ENCODE results near the gene CORO6.

DNA sequence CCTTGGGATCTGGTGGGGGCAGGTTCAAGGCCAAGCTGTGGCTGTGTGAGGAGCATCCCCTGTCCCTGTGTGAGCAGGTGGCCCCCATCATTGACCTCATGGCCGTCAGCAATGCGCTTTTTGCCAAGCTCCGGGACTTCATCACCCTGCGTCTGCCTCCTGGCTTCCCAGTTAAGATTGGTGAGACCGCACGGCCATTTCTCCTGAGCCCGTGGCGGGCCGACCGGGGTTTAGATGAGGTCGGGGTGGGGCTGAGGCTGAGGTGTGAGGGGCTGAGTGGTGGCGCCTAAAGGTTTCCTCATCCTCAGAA, 10.7 kb downstream of the CORO6 start:
- TF ChIP-seq, protein P1, sequence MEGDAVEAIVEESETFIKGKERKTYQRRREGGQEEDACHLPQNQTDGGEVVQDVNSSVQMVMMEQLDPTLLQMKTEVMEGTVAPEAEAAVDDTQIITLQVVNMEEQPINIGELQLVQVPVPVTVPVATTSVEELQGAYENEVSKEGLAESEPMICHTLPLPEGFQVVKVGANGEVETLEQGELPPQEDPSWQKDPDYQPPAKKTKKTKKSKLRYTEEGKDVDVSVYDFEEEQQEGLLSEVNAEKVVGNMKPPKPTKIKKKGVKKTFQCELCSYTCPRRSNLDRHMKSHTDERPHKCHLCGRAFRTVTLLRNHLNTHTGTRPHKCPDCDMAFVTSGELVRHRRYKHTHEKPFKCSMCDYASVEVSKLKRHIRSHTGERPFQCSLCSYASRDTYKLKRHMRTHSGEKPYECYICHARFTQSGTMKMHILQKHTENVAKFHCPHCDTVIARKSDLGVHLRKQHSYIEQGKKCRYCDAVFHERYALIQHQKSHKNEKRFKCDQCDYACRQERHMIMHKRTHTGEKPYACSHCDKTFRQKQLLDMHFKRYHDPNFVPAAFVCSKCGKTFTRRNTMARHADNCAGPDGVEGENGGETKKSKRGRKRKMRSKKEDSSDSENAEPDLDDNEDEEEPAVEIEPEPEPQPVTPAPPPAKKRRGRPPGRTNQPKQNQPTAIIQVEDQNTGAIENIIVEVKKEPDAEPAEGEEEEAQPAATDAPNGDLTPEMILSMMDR (IDR thresholded peaks at IDR 0.05): no peak
- no peak for TF ChIP-seq SIN3A (IDR thresholded peaks at IDR 0.05; ENCODE audit: borderline replicate concordance, insufficient read depth, low read depth, low read length)

All from Panc1 (cell line).